Activated naive CD8-positive, alpha-beta T cell treated with anti-CD3 and anti-CD28 coated beads, Interleukin-2, amount 50 U/mL, for 16 hours (primary cell): ENCODE measurements around the gene RBBP8NL.

Experiments
- DNase-seq: peaks from one replicate; pipeline ENCODE4 v3.0.0-alpha.2; 2020; ENCODE audit warnings: low read depth, low spot score

The RBBP8NL gene, protein sequence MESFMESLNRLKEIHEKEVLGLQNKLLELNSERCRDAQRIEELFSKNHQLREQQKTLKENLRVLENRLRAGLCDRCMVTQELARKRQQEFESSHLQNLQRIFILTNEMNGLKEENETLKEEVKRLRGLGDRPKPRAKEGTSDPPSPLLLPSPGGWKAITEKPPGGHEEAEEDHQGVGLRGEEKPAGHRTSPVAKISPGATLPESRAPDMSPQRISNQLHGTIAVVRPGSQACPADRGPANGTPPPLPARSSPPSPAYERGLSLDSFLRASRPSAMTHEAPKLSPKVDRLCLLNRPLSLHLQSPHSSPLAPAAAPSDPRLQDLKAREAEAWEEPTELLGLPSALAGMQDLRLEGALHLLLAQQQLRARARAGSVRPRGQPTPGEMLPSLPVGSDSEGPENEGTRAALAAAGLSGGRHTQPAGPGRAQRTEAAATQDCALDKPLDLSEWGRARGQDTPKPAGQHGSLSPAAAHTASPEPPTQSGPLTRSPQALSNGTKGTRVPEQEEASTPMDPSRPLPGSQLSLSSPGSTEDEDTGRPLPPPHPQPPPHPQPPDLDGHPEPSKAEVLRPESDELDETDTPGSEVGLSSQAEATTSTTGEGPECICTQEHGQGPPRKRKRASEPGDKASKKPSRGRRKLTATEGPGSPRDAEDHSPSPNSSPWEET

DNA sequence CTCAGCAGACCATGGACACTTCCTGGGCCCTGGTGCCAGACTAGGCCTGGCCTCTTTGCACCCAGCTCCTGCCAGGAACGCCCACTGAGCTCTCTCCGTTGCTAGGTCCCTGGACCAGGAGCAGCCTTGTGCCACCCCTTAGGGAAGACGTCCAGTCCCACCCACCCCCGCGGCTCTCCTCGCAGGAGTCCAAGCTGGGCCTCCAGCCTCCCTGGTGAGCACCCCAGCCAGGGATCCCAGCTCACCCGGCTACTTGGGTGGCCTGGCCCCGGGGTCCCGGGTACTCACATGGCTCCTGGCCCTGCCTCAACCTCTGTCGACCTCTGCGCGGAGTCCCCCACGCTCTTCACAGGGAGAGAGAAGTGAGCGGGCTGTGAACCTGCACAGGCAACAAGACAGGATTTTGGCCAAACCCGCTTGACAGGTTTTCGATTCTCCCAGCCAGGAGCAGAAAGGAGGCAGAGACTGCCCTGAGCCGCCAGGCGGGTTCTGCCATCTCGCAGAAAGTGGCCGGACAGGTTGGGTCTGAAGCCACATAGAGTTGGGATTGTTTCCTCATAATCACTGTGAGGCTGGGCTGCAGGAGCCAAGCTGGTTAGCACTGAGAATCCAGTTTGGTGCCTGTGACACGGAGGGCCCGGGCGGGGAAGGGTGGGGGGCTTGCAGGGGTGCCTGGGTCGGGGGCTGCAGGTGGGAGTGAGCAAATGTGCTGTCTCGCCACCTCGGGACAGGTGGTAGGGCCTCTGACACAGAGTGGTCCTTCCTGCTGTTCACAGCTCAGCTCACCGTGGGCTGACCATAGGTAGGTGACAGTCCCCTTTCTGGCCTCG lies at the start of gene RBBP8NL:
TSS of gene RBBP8NL (minus strand) at position 368 of the 830 bp plus-strand sequence. CDS start 7,892 bp downstream, outside the sequence.
- DNase-seq, result no peak

DNA sequence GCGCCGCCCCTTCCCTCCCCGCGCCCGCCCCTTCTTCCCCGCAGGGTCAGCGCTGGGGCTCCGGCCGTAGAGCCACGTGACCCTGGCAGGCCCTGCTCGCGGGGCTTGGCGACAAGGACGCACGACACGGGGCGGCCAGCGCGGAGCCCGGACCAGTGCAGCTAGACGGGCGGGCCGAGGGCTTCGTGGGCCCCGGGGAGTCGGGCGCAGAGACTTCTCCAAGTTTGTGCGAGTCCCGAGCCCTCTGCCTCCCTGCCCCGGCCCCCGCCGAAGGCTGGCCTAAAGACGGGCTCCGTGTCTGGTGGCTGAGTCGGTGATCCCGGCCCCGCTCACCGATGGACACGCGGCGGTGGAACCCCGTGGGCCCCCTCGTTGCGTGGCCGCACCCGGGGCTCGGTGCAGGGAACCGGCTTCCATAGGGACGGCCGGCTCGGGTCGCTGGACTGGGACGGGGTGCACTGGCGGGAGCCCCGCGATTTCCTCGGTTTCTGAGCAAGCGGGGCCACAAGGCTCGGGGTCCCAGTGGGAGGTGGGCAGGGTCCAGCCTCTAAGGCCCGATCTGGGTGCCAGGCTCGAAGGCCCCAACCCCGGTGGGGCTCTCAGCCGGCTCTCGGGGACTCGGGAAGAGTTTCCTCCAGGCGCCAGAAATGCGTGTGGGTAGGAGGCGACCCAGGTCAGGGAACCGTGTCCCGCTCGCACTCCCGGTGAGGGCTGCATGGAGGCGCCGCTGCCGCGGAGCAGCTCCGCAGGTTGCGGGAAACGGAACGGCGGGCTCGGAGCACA lies 48.9 kb upstream of the RBBP8NL start:
- no peak for DNase-seq

DNA sequence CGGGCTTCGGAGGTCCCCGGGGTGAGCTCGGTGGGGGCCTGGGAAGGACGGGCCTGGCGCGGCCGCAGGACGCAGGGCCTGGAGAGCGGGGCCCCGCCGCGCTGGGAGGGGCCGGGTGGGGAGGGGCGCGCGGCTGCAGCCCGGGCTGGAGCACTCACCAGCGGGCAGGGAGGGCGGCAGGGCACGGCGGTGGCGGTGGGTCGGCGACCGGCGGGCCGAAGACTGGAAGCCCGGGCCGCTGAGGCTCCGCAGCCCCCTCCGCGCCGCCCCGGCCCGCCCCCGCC lies 48.4 kb upstream of the RBBP8NL start, which contains the start of gene GATA5:
TSS of gene GATA5 (minus strand) at position 224 of the 284 bp plus-strand sequence. CDS start 474 bp downstream, outside the sequence.
- no peak for DNase-seq

DNA sequence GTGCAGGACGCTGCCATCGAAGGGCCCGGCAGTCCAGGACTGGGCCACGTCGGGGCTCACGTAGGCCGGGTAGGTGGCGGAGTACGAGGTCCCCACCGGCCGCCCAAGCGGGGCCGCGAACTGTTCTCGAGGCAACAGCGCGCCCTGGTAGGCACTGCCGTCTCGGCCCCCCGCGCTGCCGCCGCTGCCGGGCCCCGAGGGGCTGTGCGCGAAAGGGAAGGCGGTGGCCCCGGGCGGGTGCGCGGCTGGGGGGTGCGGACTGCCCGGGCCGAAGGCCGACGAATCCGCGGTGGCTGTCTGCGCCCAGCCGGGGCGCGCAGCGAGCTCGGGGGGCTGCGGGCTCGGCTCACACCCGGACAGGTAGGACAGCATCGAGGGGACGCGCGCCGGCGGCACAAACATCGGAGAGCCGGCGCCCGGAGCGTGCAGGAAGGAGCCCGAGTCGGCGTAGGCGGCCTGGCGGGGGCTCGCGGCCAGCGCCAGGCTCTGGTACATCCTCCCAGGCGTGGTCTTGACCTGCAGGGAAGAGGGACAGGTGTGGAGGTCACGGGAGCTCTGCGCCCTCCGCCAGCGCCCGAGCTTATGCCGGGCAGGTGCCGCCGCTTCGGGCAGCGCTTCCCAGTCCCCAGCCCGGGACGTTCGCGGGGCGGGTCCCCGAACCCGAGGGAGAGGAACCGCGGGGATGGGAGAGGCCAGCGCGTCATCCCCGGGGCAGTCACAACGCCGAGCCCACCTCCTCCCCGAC lies 47.9 kb upstream of the RBBP8NL start:
- DNase-seq, result no peak

DNA sequence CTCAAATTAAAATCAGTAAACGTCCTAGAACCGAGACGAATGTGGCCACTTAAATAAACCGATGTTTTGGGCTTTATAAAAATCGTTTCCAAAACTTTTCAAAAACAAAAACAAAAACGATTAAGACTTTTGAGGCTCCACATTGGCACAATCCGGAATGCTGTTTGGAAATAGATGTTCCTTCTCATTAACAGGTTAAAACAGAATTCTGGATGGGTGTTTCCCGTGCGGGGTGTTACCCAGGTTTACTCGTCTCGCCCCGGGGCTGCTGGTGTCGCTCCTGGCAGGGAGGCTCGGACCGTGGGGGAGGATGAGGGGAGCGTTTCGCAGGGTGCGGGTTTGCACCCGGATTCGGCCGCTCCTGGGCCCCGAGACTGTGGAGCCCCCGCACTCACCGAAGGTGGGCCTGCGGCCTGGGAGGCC lies 47.3 kb upstream of the RBBP8NL start:
- DNase-seq, result no peak

DNA sequence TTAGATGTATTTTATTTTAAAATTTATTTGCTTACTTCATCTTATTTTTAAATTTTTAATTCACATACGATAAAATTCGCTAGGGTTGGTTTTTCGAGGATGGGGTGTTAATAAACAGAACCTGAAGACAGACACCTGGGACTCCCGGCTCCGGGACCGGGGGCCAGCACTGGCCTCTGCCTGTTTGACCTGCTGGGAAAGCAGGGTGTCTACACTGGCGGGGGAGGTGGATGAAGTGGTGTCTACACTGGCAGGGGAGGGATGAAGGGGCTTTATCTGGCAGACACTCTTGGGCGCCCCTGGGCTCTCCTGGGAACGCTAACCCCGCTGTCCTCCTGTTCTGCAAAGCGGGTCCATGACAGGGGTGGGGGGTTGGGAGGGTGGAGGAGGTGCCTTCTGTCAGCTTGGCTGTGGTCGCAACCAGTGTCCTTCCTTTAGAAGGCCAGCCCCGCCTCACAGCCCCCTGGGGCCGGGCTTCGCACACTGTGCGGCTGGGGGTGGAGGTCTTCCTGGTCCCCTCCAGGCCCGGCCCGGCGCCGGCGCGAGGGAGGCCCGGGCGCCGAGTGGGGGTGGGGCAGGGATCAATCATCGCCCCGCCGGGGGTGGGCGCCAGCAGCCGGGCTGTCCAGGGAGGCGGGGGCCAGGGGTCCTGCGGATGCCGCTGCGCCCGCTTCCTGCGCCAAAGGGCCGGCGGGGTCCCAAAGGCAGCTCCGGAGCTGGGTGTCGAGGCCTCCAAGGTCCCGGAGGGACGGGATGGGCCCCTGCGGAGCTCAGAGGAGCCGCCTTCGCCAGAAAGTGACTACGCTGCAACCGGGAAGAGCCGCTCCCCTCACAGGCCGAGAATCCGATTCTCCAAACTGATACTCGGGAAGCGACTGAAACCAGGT lies 46.6 kb upstream of the RBBP8NL start:
- no peak for DNase-seq

DNA sequence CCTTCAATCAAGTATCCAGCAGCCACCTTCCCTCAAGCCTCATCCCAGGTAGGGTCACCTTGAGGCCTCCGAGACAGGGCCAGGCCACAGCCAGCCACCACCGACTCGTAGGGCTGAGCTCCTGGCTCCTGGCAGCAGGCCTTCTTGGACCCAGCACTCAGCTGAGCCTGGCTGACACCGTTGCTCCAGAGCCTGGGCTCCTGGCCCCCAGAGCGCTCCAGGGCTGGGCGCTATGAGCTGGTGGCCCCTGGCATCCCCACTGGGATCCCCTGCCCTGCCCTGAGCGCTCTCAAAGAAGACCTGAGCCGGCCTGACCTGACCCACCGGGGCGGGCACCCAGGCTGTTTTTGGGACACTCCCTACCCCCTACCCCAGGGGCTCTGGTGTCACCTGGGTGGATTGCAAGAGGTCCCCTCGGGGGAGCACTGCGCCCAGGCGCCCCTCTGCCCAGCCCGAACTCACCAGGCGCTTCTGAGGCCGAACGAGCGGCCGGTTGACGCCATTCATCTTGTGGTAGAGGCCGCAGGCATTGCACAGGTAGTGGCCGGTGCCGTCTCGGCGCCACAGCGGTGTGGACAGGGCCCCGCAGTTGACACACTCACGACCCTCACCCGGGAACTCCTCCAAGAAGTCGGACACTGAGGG lies 45.7 kb upstream of the RBBP8NL start:
- no peak for DNase-seq

DNA sequence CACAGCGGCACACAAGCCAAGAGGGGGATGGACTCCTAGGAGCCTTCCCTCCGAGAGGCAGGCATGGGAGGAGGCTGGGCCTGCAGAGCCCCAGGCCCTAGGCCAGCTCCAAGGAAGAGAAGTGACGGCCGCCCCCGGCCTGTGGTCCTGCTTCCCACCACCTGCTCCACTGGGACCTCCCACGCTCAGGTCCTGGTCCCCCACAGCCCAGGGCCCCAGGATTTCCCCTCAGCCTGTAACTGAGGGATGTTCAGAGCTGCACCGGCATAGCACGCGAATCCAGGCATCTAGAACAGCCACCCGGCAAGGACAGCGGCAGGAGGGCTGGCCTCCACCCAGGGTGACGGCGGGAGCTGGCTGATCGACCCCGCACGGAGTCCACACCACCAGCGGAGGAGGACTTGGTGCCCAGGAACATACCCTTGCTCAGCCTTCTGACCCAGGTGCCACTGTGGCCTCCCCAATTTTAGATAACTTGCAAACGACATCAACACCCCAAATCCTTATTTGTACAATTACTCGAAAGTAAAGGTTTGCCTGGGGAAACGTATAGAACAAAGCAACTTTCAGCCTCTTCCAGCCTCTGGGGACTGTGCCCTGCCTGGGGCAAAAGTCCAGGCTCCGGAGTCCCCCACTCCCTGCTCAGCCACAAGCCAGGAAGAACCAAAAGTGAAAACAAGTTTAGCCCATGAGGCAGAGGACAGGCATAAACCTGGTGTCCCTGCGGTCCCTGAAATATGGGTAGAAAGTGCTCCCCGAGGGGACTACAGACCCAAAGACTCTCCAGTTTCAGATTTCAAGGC lies 45.0 kb upstream of the RBBP8NL start:
- DNase-seq, result no peak

DNA sequence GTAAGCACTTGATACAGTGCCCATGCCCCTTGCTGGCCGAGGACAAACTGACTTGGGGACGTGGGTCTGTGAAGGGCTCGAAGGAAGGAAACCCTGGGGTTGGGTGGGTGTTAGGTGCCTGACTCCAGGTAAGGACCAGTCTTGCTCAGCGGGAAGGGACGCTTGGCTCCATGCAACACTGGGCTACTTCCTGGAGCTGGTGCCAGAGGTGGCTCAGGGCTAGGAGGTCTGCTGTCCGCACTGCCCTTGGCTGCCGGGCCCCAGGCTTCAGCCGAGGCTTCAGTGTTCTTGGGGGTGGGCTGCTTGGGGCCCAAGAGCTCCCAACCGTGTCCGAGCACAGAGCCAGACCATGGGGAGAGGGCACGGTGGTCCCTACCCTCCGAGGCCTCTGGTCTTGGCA lies 43.1 kb upstream of the RBBP8NL start:
- no peak for DNase-seq

DNA sequence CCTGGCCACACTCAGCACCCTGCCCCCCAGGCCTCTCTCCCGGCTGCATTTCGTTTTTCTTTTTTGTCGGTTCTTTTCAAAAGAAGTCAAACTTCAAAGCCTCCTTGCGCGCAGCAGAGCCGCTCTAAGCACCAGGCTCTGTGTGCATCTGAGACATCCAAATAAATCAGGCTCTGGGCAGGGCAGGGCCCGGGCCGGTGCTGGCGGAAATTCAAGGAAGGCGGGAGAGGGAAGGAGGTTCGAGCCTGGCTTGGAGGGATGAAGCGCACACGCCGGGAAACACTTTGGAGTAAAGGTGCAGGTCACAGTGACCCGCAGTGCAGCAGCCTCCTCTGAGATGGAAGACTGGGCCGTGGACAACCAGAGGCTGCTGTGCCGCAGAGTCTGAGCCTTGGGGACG lies 42.7 kb upstream of the RBBP8NL start:
- no peak for DNase-seq

DNA sequence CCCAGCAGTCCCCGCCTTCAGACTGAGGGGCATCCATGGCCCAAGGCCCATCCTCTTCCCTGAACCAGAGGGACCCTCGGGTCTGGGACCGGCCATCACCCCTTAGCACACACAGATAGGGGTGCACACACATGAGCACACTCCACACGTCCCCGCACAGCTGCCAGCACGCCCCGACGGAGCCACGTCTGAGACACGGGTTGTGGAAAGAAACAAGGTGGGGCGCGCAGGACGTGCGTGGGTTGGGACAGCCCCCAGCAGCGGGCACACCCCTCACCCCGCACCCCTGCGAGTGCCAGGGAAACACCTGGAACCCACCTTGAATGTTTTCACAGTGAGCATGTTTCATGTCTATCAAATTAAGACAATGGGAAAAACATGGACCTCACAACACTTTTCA lies 42.0 kb upstream of the RBBP8NL start:
- no peak for DNase-seq

DNA sequence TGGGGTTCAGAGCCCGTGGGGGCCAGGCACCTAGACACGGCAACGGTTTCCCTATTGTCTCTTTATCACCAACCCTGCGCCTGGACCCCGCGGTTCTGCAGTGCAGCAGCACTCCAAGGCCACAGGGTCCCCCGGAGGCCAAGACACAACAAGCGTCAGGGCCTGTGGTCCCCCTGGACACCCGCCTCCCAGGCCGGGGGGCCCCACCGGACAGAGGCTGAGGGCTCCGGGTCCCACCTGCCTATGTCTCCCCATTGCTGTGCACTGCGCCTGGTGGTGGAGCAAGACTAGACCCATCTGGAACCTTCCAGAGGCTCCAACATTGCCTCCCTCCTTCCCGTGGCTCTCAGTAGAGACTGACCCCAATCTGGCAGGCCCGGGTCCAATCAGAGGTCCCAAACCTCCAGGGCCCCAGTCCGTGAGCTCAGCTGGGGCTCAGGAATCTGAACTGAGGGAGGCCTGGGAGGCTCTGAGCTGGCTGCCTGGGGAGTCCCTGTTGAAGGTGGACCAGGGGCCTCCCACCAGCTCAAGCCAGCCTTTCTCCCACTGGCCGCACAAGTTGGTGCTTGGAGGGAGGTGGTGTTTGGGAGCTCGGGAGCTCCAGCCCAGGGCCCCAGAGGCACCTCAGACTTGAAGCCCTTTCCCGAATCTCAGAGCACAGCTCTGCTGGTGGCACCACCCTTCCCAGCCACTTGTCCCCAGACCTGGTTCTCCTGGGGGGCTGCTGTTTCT lies 39.6 kb upstream of the RBBP8NL start:
- DNase-seq, result no peak

DNA sequence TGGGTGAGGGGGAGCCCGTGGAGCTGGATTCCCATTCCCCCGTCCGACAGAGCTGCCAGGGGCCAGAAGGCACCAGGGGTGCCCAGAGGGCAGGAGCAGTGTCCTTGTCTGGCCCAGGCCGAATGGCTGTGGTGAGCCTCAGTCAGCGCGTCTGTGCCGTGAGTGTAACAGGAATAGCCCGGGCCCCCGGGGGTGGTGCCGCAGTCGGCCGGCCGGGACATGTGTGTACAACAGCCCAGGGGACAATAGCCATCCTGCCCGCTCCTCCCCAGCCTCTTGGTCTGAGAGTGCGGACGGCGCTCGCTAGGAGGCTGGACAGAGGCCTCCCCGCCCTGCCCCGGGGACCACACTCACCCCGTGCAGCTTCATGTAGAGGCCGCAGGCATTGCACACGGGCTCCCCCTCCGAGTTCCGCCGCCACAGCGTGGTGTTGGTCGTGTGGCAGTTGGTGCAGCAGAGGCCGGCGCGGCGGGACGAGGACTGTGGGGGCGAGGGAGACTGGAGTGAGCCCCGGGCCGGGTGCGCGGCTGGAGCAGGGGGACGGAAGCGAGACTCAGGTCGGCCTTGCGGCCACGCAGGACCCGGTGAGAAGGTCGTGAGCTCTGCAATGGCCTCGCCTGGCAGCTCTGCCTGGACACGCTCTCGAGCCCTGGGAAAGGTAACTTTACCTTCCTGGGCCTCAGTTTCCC lies 38.9 kb upstream of the RBBP8NL start:
- no peak for DNase-seq

DNA sequence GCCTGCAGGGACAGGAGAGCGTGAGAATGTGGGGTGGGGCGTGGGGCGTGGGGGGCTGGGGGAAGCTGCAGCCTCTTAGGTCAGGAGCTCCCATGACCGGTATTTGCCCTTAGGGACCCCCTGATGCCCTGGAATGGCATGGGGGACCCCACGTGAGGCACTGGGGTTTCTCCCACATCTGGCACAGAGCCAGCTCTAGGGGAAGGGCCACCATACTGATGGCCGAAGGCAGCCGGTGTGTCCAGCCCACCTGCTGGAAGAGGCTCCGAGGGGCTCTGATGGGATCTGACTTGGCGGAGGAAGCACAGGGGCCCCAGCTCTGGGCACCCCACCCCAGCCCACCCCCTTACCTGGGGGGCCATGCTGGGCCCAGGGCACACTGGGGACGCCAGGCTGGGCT lies 37.7 kb upstream of the RBBP8NL start:
- DNase-seq, result no peak

DNA sequence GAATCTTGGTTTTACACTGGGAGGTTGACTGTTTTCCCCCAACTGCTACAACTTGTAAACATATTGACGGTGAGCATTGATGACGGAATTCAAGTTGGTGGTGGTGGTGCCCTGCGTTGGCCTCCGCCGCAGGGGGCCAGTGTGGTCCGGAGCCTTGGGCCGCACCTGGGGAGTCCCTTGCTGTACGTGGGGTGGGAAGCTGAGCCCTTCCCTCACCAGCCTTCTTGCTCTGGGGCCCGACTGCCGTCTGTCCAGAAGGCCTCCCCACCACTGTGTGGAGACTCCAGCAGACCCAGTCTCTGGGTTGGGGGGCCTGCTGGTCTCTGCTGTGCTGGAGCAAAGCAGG lies 37.1 kb upstream of the RBBP8NL start:
- DNase-seq, result no peak

DNA sequence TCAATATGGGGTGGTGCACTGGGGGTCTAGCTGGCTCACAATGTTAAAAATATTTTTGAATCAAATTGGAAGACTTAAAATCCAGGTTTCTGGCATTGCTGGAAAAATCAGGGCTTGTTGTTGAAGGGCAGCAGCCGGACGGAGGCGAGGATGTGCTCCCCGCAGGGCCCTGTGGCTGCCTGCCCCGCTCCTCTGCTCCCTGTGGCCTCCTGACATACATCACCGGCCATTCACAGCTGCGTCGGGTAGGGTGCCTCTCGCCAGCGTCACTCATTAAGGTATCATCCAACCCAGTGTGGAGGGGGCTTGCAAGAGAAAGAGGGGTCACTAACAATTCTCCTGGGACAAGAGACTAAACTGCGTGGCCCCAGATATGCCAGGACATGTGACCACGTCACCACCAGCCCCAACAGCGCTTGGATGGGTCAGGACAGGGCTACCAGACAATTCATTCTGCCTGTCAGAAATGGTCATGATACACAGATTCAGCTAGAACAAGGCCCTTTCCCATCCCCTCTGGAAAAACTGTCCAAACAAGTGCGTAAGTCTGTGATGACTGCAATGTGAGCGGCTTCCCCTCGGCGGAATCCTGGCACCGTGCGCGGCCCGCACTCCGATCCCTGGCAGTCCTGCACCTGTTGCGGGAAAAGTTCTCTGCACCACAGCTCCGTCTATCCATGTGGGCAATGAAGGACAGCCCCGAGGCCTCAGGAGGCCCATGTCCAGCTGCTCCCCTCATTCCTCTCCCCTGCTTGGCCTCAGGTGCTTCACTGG lies 36.5 kb upstream of the RBBP8NL start:
- no peak for DNase-seq
